ENCODE measurements around the gene GJB3. TPM values are rescaled to one million over a fixed set of nuclear protein-coding genes. Genes with fewer than 3 reads are reported as not detected.

The GJB3 gene
- polyA plus RNA-seq, 2 of the 4 experiments (the other 2 are of a cell fraction): 0.50 to 0.76 TPM

GRCh38 chr1:34759503-34760357 is 21.3 kb upstream of the GJB3 start, which contains the start of gene GJB4:
GJB4 (plus strand) TSS chr1:34759740; CDS start chr1:34761255, 1,515 bp downstream.
- POLR2A ChIA-PET: no interaction called here
- Histone ChIP-seq H3K4me1 (peaks cover 25% of the 10 kb centered on the region), H3K9me3 (no peaks in the 10 kb centered on the region), H3K4me3 (no peak within 1 kb of the TSS), H3K4me2 (no peak within 1 kb of the TSS), H3K27ac (no peak within 1 kb of the TSS)
- DNase-seq (ENCODE audit: low read depth in 1 of 2, low spot score in 1 of 2) (peak in 1 of 2 experiments; percentile 50), ATAC-seq (peak in 1 of 2 experiments; percentile 64; a peak in 3 of 6 replicates), FAIRE-seq (no peak)
- WGBS (ENCODE audit: missing lambda C conversion rate): 67% methylated on average over 3 of the region's 10 CpGs
- TF ChIP-seq USF2 (IDR thresholded peaks at IDR 0.05) (no peak), PBX3 (IDR thresholded peaks at IDR 0.05) (no peak), MYC (IDR thresholded peaks at IDR 0.05; ENCODE audit: borderline replicate concordance, low read length) (no peak), KDM5A (IDR thresholded peaks at IDR 0.05) (no peak), EHF (CRISPR knock-in tag; IDR thresholded peaks at IDR 0.05) (no peak), BCL3 (IDR thresholded peaks at IDR 0.05) (no peak), RAD21 (conservative IDR thresholded peaks at IDR 0.05 in 1 of 2, IDR thresholded peaks at IDR 0.05 in 1 of 2) (no peak), ZFP36 (IDR thresholded peaks at IDR 0.05; ENCODE audit: borderline replicate concordance, partially characterized antibody) (no peak), JUN (IDR thresholded peaks at IDR 0.05) (no peak), EHMT2 (IDR thresholded peaks at IDR 0.05; ENCODE audit: low read depth) (no peak), FOXS1 (CRISPR knock-in tag; IDR thresholded peaks at IDR 0.05) (no peak), ZC3H11A (IDR thresholded peaks at IDR 0.05) (no peak), POLR2A (IDR thresholded peaks at IDR 0.05; ENCODE audit: low read length) (no peak), TFCP2L1 (CRISPR knock-in tag; IDR thresholded peaks at IDR 0.05) (no peak), BHLHE40 (IDR thresholded peaks at IDR 0.05; ENCODE audit: low read depth, low read length) (no peak)
- CTCF ChIA-PET: interaction anchor here (1.2 to 1.5 kb wide), 2 partner anchors 10 to 93 kb away, joined by 3 to 4 read pairs; no protein-coding TSS in a partner anchor

- FAIRE-seq: no peak
- Histone ChIP-seq H3K27ac (no peak overlapping the region), H3K4me3 (no peak overlapping the region), H3K9me3 (no peaks in the 10 kb centered on the region), H3K4me2 (no peak overlapping the region), H3K4me1 (peaks cover 19% of the 10 kb centered on the region)
- ChIA-PET CTCF (no interaction called here), POLR2A (no interaction called here)
- WGBS (ENCODE audit: missing lambda C conversion rate): 94% methylated on average over 27 of the region's 33 CpGs
- no peak for DNase-seq (ENCODE audit: low read depth in 1 of 2, low spot score in 1 of 2)
- no peak for TF ChIP-seq FOXS1 (CRISPR knock-in tag; IDR thresholded peaks at IDR 0.05)
- TF ChIP-seq RFX5 (IDR thresholded peaks at IDR 0.05): no peak
- TF ChIP-seq CBX2 (IDR thresholded peaks at IDR 0.05; ENCODE audit: borderline replicate concordance, low read depth): no peak
- TF ChIP-seq HOXB5 (CRISPR knock-in tag; IDR thresholded peaks at IDR 0.05): no peak
- no peak for TF ChIP-seq MAZ (IDR thresholded peaks at IDR 0.05; ENCODE audit: borderline replicate concordance, low read depth, low read length)
- no peak for TF ChIP-seq EP300 (IDR thresholded peaks at IDR 0.05)
- no peak for TF ChIP-seq HMGXB4 (CRISPR knock-in tag; IDR thresholded peaks at IDR 0.05; ENCODE audit: borderline replicate concordance)
- no peak for TF ChIP-seq ZFP36 (IDR thresholded peaks at IDR 0.05; ENCODE audit: borderline replicate concordance, partially characterized antibody)
- TF ChIP-seq MAFK (IDR thresholded peaks at IDR 0.05; ENCODE audit: partially characterized antibody): no peak
- no peak for TF ChIP-seq HEYL (CRISPR knock-in tag; IDR thresholded peaks at IDR 0.05)
- TF ChIP-seq USF2 (IDR thresholded peaks at IDR 0.05): no peak
- no peak for TF ChIP-seq BHLHE40 (IDR thresholded peaks at IDR 0.05; ENCODE audit: low read depth, low read length)
- no peak for TF ChIP-seq ELK1 (IDR thresholded peaks at IDR 0.05; ENCODE audit: low read depth, low read length)
- TF ChIP-seq JUN (IDR thresholded peaks at IDR 0.05): no peak
- no peak for TF ChIP-seq ZC3H11A (IDR thresholded peaks at IDR 0.05)
- TF ChIP-seq HOXB13 (CRISPR knock-in tag; IDR thresholded peaks at IDR 0.05; ENCODE audit: low read depth): no peak
- ATAC-seq: no peak
Observed at GRCh38 chr1:34761176-34761761, 19.7 kb upstream of the GJB3 start.
